GM21786 (cell line): ENCODE results near the gene INSRR.

ENCODE experiments used
- ATAC-seq: cut with Tn5 transposase; IDR thresholded peaks from one replicate; pipeline ENCODE4 v1.9.1; 2021; ENCODE audit not compliant: unreplicated experiment

The INSRR gene

GRCh38 chr1:156853761-156854160 lies 5.2 kb downstream of the INSRR start:
- ATAC-seq, result no peak

- no peak for ATAC-seq
Observed at GRCh38 chr1:156852418-156852874, 6.5 kb downstream of the INSRR start.

GRCh38 chr1:156851779-156852417 lies 7.0 kb downstream of the INSRR start:
- ATAC-seq, result no peak

- no peak for ATAC-seq
Observed at GRCh38 chr1:156849151-156849496, 9.8 kb downstream of the INSRR start.

- ATAC-seq, result no peak
Observed at GRCh38 chr1:156848461-156849150, 10.3 kb downstream of the INSRR start.

DNA sequence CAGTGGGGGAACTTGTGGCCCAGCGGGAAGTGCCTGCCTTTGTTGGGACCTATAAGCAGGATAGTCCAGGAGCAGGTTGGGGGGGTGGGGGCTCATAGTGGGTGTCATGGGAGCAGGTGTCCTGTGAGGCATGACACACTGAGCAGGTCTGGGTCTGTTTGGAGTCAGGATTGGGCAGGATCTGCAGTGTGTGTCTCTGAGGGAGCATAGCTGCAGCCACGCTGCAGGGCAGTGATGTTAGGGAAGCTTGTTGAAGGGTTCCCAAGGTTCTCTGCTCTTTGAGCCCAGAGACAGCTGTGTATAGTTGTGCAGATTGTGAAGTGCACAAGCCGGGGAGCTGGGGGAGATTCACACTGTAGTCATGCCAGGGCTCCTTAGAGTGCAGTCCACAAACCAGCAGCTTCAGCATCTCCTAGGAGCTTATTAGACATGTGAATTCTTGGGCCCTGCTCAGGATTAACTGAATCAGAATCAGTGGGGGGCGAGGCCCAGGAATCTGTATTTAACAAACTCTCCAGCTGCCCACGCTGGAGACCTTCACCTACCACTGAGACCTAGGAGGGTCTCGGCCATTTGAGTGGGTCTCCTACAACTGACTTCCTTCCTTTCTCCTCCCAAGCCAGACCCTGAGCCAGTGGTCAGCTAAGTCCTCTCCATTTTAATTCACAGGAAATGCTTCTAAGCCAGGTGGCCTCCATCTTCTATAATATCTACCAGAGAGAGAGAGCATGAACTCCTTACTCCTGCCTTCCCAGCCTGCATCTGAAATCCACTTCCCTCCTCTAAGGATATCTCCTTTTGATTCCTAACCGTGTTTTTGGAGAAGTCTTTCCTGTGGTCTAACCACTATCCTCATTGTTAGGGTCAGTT lies 11.1 kb downstream of the INSRR start:
- no peak for ATAC-seq

- ATAC-seq, result no peak
Observed at GRCh38 chr1:156846643-156847042, 12.3 kb downstream of the INSRR start.

- ATAC-seq, result no peak
Observed at GRCh38 chr1:156845953-156846545, 12.9 kb downstream of the INSRR start.

- no peak for ATAC-seq
Observed at GRCh38 chr1:156845055-156845952, 13.6 kb downstream of the INSRR start.

GRCh38 chr1:156844638-156845037 lies 14.3 kb downstream of the INSRR start:
- ATAC-seq, result no peak

DNA sequence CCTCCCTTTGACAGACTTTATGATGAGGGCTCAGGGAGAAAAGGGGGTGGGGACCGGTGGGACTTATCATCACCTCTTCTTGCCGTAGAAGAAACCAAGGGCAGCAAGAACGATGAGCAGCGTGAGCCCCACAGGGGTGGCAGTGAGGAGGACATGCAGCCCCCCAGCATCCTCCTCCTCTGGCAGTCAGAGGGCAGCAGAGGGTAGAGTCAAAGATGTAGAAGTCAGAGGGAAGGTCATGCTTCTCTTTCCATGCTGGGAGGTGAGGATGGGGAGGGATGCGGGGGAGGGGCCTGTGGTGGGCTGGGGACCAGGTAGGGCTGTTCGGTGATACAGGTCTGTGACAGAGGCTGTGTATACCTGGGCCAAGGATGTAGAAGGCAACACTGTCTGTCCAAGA lies 14.8 kb downstream of the INSRR start:
- no peak for ATAC-seq

DNA sequence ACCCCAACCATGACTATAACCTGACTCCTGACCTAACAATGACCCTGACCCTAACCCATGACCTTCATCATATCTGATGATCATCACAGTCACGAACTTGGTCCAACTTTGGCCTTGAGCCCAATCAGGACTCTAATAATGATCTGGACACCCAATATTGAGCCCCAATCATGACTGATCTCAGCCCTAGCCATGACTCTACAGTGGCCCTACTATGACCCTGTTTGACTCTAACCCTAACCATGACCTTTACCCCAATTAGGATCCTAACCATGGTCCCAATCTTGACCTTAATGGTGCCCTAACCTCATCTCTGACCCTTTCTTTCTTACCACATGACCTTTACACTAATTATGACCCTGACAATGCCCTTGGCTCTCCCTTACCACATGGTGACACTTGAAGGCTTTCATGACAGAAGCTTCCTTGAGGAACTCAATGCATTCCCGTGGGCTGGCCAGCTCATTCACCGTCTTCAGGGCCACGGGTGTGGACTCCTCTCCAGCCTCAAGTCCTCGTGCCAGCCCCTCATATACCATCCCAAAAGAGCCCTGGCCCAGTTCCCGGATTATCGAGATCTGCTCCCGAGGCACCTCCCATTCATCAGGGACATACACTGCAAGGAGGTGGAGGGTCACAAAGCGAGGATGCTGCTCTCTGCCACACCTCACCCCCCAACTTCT lies 16.2 kb downstream of the INSRR start:
- ATAC-seq, result no peak

DNA sequence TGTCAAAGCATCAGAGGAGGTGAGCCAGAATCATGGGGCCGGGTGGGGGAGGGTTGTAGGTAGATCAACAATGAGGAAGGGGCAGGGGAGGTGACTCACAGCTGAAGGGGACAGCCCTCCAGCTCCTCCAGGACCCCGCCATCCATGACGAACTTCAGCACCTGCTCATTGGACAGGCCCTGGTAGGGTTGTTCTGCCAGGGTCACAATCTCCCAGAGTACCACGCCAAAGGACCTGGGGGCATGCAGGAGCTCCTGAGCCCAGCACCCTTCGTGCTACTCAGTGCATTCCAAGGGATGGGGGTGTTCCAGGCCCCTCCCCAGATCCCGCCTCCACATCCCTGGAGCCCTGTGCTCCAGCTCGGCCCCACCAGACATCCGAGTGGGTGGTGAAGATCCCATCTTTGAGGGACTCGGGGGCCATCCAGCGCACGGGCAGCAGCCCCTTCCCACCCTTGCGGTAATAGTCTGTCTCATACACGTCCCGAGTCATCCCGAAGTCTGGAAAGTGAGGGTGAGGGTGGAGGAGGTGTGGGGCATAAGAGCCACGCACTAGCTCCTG lies 17.5 kb downstream of the INSRR start:
- no peak for ATAC-seq

GRCh38 chr1:156840898-156841279 lies 18.0 kb downstream of the INSRR start:
- ATAC-seq, result no peak

- no peak for ATAC-seq
Observed at GRCh38 chr1:156840186-156840897, 18.6 kb downstream of the INSRR start.

DNA sequence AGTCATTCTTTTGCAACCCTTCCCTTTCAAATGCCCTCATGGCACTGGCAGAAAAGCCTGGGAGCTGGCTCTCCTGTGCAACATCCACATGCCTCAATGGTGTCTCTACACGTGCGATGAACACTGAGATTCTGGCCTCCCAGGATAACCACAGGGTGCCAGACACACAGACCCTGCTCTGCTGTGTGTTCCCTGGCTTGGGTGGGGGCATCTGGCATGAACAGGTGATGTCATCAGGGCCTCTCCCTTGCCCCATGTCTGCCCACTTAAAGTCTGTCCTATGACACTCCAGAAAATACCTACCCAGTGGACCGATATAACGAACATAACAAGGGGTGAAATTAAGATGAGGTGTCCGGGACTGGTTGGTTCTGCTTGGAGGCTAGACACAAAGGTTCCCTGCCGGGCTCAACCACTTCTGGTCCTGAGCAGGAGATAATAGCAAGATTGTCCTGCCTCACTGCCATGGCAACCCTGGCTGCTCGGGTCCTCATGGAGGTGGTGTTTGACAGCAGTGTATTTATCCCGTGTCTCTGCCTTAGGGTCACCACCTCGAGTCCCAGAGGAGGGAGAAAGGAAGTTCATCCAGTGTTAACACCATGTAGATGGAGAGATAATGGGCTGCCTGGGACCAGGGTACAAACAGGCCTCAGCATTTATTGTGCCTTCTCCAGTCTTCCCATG lies 19.3 kb downstream of the INSRR start:
- no peak for ATAC-seq

DNA sequence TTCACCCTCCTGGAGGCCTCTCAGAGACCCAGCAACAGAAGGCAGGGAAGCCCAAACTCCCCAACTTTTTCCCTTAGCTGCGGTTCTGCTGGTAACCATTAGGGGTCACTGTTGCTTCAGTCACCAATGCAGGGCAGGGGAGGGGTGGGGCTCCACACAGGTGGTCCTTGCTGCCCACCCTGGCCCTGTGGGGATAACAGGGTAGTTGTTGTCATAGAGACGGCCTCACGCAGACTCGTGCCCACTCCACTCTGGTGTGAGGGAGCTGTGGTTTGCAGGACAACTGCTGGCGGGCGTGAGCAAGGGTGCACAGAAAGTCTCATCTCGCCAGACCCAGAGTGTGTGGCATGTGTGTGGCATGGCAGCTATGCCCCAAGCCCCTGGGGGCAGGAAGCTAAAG lies 19.9 kb downstream of the INSRR start:
- ATAC-seq, result no peak

DNA sequence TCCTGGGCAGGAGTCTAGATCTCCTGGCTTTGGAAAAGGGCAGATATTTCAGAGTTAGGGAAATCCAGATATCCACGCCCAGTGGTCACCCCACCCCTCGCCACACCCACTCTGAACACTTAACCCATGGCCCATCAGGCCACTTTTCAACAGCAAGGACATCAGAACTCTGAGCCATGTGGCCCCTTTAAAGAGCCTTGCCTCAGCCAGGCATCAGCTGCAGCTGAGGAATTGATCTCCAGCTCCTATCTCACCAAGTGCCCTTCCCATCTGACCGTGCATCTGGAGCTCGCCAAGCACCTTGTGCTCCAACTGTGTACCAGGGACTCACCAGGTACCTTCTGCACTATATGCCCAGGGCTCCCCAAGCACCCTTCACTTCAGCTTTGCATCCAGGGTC lies 22.0 kb downstream of the INSRR start:
- no peak for ATAC-seq
